Osteocyte (in vitro differentiated cells): ENCODE results near the gene TOP1. TPM values are rescaled to one million over a fixed set of nuclear protein-coding genes. Genes with fewer than 3 reads are reported as not detected.

Experiments used
- DNase-seq: peaks from one replicate; pipeline ENCODE4 v3.0.0; 2021; ENCODE audit warnings: mixed read lengths; ENCODE audit not compliant: unreplicated experiment; ENCODE audit errors: extremely low spot score
- H3K27ac Mint-ChIP-seq: one replicate; pipeline ENCODE4 v1.8.0; 2021; ENCODE audit warnings: mild to moderate bottlenecking, mixed read lengths; ENCODE audit not compliant: unreplicated experiment
- H3K27me3 Mint-ChIP-seq: one replicate; pipeline ENCODE4 v1.8.0; 2021; ENCODE audit warnings: mixed read lengths; ENCODE audit not compliant: unreplicated experiment
- H3K36me3 Mint-ChIP-seq: one replicate; pipeline ENCODE4 v1.8.0; 2021; ENCODE audit warnings: mixed read lengths; ENCODE audit not compliant: unreplicated experiment
- H3K4me1 Mint-ChIP-seq: one replicate; pipeline ENCODE4 v1.8.0; 2021; ENCODE audit warnings: mixed read lengths; ENCODE audit not compliant: unreplicated experiment
- H3K4me3 Mint-ChIP-seq: one replicate; pipeline ENCODE4 v1.8.0; 2021; ENCODE audit warnings: mild to moderate bottlenecking, moderate library complexity, mixed read lengths; ENCODE audit not compliant: unreplicated experiment
- H3K9me3 Mint-ChIP-seq: one replicate; pipeline ENCODE4 v1.8.0; 2021; ENCODE audit warnings: mixed read lengths; ENCODE audit not compliant: unreplicated experiment
- total RNA-seq: library from RNA; stranded (reverse); gene quantifications from 2 replicates; pipeline ENCODE4 v1.2.1, GENCODE V29; 2021
- TF ChIP-seq, protein P1 (sequence below): fragments of 200-600 bp; sonication (generic); IDR thresholded peaks from 2 replicates; pipeline ENCODE4 v1.5.0; 2021; ENCODE audit warnings: antibody characterized with exemption, mild to moderate bottlenecking, moderate library complexity

The TOP1 gene
- total RNA-seq, 1 donor from 2014 or later: 51.1 TPM

GRCh38 chr20:41009946-41010345, 18.7 kb upstream of the TOP1 start:
- H3K27ac Mint-ChIP-seq: peak overlapping the region; percentile 23
- no peak for DNase-seq
- H3K36me3 Mint-ChIP-seq: no peaks in the 10 kb centered on the region
- H3K9me3 Mint-ChIP-seq: no peaks in the 10 kb centered on the region
- no peaks in the 10 kb centered on the region for H3K27me3 Mint-ChIP-seq
- no peak overlapping the region for H3K4me3 Mint-ChIP-seq
- TF ChIP-seq, protein P1, sequence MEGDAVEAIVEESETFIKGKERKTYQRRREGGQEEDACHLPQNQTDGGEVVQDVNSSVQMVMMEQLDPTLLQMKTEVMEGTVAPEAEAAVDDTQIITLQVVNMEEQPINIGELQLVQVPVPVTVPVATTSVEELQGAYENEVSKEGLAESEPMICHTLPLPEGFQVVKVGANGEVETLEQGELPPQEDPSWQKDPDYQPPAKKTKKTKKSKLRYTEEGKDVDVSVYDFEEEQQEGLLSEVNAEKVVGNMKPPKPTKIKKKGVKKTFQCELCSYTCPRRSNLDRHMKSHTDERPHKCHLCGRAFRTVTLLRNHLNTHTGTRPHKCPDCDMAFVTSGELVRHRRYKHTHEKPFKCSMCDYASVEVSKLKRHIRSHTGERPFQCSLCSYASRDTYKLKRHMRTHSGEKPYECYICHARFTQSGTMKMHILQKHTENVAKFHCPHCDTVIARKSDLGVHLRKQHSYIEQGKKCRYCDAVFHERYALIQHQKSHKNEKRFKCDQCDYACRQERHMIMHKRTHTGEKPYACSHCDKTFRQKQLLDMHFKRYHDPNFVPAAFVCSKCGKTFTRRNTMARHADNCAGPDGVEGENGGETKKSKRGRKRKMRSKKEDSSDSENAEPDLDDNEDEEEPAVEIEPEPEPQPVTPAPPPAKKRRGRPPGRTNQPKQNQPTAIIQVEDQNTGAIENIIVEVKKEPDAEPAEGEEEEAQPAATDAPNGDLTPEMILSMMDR: no peak
- H3K4me1 Mint-ChIP-seq: peaks cover 39% of the 10 kb centered on the region

DNA sequence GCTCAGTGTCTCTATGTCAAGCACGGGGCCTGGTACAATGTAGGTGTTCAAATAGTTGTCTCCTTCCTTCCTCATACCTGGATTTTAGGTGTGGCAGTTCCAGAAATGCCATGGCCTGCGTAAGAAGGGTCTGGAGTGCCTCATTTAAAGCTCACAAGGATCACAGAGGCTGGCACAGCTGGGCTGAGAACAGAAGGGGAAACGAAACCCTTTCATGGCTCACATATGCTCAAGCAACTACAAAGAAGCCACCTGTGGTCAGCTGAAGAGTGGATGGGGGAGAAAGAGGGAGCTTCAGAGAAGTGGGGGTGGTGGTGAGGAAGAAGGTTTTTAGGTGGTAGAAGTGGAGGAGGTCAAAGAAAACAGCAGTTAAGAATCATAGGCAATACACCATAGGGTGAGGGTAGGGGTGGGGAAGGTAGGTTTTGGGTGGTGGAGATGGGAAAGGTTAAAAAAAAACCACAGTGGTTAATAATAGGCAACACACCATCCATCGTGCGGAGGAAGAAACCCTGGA, 17.0 kb upstream of the TOP1 start:
- no peaks in the 10 kb centered on the region for H3K27me3 Mint-ChIP-seq
- DNase-seq: no peak
- H3K9me3 Mint-ChIP-seq: no peaks in the 10 kb centered on the region
- TF ChIP-seq, protein P1: no peak
- no peak overlapping the region for H3K4me3 Mint-ChIP-seq
- H3K36me3 Mint-ChIP-seq: no peaks in the 10 kb centered on the region
- no peak overlapping the region for H3K27ac Mint-ChIP-seq
- H3K4me1 Mint-ChIP-seq: peaks cover 29% of the 10 kb centered on the region

DNA sequence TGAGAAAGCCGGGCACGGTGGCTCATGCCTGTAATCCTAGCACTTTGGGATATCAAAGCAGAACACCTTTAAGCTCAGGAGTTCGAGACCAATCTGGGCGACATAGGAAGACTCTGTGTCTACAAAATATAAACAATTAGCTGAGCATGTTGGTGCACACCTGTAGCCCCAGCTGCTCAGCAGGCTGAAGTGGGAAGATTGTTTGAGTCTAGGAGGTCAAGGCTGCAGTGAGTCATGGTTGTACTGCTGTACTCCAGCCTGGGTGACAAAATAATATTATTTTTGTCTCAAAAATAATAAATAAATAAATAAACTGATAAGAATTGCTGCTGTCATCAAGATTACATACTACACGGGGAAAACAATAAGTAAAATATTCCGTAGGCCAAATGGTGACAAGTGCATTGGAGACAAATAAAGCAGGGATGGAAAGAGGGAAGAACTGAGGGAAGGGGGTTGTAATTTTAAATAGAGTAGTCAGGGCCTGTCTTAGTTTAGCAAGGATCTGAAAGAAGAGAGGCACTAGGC, 14.0 kb upstream of the TOP1 start:
- no peaks in the 10 kb centered on the region for H3K36me3 Mint-ChIP-seq
- H3K4me1 Mint-ChIP-seq: peaks cover 14% of the 10 kb centered on the region
- DNase-seq: no peak
- TF ChIP-seq, protein P1: no peak
- no peak overlapping the region for H3K27ac Mint-ChIP-seq
- H3K9me3 Mint-ChIP-seq: no peaks in the 10 kb centered on the region
- H3K27me3 Mint-ChIP-seq: no peaks in the 10 kb centered on the region
- no peak overlapping the region for H3K4me3 Mint-ChIP-seq

DNA sequence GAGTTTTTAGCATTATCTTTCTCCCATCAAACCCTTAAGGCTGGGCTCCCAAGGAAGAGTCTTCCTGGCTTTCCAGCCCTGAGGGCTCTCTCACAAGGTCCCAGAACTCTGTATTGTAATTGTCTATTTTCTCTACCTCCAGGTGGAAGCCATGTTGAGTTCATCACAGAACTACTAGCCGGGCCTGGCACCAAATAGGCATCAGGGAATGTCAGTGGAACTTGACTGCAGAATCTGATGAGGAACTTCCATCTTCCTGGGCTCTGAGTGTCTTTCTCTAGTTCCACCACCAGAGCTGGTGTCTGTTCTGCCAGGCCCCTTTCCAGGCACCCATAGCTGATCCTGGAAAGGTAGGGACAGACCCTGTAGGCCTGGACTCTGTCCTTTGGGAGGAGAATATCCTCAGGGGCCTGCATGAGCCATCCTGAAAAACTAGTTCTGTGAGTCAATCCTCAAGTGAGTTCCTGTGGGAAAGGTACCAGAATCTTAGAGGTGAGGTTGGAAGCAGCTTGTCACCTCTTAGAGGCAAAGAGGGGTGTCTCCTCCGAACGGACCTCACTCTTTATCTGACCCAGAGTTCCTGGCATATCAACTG, 11.1 kb upstream of the TOP1 start:
- H3K27ac Mint-ChIP-seq: no peak overlapping the region
- TF ChIP-seq, protein P1: no peak
- H3K27me3 Mint-ChIP-seq: peaks cover 5% of the 10 kb centered on the region
- no peak for DNase-seq
- no peaks in the 10 kb centered on the region for H3K9me3 Mint-ChIP-seq
- H3K36me3 Mint-ChIP-seq: no peaks in the 10 kb centered on the region
- H3K4me3 Mint-ChIP-seq: no peak overlapping the region
- peaks cover 4% of the 10 kb centered on the region for H3K4me1 Mint-ChIP-seq

DNA sequence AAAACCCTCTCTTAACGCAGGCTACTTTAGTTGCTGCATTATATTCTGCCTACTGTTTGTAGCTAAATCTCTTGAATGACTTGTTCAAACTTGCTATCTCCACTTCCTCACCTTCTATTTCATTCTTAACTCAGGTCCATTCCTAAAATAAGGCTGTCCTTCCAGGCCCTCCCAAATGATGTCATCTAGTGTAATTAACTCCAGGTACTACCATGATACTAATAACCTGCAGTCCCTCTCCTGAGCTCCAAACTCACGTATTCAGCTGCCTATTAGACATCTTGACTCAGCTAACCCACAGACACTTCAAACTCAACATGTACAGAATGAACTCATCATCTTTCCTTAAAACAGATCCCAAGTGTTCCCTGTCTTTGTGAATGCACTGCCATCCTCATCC, 10.5 kb upstream of the TOP1 start:
- H3K27me3 Mint-ChIP-seq: peaks cover 5% of the 10 kb centered on the region
- H3K4me1 Mint-ChIP-seq: no peaks in the 10 kb centered on the region
- TF ChIP-seq, protein P1: no peak
- H3K27ac Mint-ChIP-seq: no peak overlapping the region
- no peaks in the 10 kb centered on the region for H3K9me3 Mint-ChIP-seq
- no peak for DNase-seq
- no peak overlapping the region for H3K4me3 Mint-ChIP-seq
- H3K36me3 Mint-ChIP-seq: no peaks in the 10 kb centered on the region
